ENCODE measurements around the gene NAALADL2. TPM values are rescaled to one million over a fixed set of nuclear protein-coding genes. Genes with fewer than 3 reads are reported as not detected.

Gene NAALADL2
- polyA plus RNA-seq, 1 donor from 2014 or later, result 1.6 TPM

DNA sequence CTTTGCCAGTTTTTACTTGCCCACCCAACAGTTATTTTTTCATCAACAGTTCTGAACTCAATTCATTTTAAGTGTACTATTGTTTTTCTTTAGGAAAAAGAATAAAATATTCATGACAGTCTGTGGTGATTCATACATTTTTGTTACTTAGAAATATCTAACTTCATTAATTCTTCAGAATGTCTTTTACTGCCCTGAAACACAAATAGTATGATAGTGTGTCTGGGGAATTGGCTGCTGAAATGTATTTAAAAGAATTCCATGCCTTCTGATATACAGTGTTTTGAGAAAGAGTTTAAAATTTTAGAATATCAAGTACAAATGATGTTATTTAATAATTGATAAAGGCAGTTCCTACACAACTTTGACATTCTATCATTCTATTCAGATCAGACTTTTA lies 854.1 kb downstream of the NAALADL2 start:
- Histone ChIP-seq H3K4me3 (ENCODE audit: low read length) (no peak overlapping the region), H3K27me3 (ENCODE audit: insufficient read depth, low read depth, low read length) (no peaks in the 10 kb centered on the region), H2AFZ (ENCODE audit: low read depth, low read length) (no peak overlapping the region), H3K36me3 (ENCODE audit: insufficient read depth, low read length) (no peaks in the 10 kb centered on the region), H3K9me2 (ENCODE audit: insufficient read depth, low read length) (no peaks in the 10 kb centered on the region), H3F3A (ENCODE audit: insufficient read depth, low read length, poor library complexity, severe bottlenecking) (no peaks in the 10 kb centered on the region), H3K79me2 (replicated peaks; ENCODE audit: insufficient read depth, low read length) (no peaks in the 10 kb centered on the region), H3K27ac (ENCODE audit: low read length) (no peak overlapping the region), H3K4me2 (ENCODE audit: low read length) (no peak overlapping the region), H4K20me1 (ENCODE audit: insufficient read depth) (no peaks in the 10 kb centered on the region), H3K9ac (ENCODE audit: low read length) (no peak overlapping the region), H3K9me3 (ENCODE audit: low read length) (no peaks in the 10 kb centered on the region)
- TF ChIP-seq TAF1 (IDR thresholded peaks at IDR 0.05; ENCODE audit: low read depth), result no peak
- TF ChIP-seq, protein P1, sequence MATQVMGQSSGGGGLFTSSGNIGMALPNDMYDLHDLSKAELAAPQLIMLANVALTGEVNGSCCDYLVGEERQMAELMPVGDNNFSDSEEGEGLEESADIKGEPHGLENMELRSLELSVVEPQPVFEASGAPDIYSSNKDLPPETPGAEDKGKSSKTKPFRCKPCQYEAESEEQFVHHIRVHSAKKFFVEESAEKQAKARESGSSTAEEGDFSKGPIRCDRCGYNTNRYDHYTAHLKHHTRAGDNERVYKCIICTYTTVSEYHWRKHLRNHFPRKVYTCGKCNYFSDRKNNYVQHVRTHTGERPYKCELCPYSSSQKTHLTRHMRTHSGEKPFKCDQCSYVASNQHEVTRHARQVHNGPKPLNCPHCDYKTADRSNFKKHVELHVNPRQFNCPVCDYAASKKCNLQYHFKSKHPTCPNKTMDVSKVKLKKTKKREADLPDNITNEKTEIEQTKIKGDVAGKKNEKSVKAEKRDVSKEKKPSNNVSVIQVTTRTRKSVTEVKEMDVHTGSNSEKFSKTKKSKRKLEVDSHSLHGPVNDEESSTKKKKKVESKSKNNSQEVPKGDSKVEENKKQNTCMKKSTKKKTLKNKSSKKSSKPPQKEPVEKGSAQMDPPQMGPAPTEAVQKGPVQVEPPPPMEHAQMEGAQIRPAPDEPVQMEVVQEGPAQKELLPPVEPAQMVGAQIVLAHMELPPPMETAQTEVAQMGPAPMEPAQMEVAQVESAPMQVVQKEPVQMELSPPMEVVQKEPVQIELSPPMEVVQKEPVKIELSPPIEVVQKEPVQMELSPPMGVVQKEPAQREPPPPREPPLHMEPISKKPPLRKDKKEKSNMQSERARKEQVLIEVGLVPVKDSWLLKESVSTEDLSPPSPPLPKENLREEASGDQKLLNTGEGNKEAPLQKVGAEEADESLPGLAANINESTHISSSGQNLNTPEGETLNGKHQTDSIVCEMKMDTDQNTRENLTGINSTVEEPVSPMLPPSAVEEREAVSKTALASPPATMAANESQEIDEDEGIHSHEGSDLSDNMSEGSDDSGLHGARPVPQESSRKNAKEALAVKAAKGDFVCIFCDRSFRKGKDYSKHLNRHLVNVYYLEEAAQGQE (IDR thresholded peaks at IDR 0.05; ENCODE audit: borderline replicate concordance), result no peak
- TF ChIP-seq POLR2AphosphoS5 (IDR thresholded peaks at IDR 0.05), result no peak
- TF ChIP-seq, protein P2, sequence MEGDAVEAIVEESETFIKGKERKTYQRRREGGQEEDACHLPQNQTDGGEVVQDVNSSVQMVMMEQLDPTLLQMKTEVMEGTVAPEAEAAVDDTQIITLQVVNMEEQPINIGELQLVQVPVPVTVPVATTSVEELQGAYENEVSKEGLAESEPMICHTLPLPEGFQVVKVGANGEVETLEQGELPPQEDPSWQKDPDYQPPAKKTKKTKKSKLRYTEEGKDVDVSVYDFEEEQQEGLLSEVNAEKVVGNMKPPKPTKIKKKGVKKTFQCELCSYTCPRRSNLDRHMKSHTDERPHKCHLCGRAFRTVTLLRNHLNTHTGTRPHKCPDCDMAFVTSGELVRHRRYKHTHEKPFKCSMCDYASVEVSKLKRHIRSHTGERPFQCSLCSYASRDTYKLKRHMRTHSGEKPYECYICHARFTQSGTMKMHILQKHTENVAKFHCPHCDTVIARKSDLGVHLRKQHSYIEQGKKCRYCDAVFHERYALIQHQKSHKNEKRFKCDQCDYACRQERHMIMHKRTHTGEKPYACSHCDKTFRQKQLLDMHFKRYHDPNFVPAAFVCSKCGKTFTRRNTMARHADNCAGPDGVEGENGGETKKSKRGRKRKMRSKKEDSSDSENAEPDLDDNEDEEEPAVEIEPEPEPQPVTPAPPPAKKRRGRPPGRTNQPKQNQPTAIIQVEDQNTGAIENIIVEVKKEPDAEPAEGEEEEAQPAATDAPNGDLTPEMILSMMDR (IDR thresholded peaks at IDR 0.05; ENCODE audit: poor library complexity, severe bottlenecking), result no peak
- TF ChIP-seq EP300 (conservative IDR thresholded peaks at IDR 0.05; ENCODE audit: poor library complexity, severe bottlenecking), result no peak
- no peak for TF ChIP-seq MXI1 (conservative IDR thresholded peaks at IDR 0.05; ENCODE audit: poor library complexity, severe bottlenecking)
- TF ChIP-seq RAD21 (conservative IDR thresholded peaks at IDR 0.05), result no peak
- no peak for TF ChIP-seq SMC3 (conservative IDR thresholded peaks at IDR 0.05; ENCODE audit: poor library complexity)
- TF ChIP-seq EZH2 (IDR thresholded peaks at IDR 0.05; ENCODE audit: borderline replicate concordance, insufficient read depth, low read length, poor library complexity, severe bottlenecking), result no peak

DNA sequence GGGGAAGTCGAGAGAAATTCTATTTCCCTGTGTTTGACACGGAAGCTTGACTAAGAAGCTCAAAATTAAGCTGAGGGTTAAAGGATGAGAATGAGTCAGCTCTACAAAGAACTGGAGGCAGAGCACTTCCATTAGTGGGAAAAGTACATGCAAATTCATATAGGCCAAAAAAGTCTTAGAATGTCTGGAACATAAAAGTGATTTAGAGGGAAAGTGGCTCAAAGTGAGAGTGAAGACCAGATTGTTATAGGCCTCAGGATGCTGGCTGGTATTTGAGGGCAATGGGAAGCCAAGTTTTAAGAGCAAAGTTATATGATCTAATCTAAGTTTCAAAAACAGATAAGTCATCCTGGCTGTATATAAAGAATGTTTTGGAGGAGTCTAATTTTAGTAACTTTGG lies 857.3 kb downstream of the NAALADL2 start:
- H2AFZ ChIP-seq (ENCODE audit: low read depth, low read length), result no peak overlapping the region
- no peaks in the 10 kb centered on the region for H4K20me1 ChIP-seq (ENCODE audit: insufficient read depth)
- no peak overlapping the region for H3K27ac ChIP-seq (ENCODE audit: low read length)
- no peaks in the 10 kb centered on the region for H3K9me2 ChIP-seq (ENCODE audit: insufficient read depth, low read length)
- no peaks in the 10 kb centered on the region for H3K9me3 ChIP-seq (ENCODE audit: low read length)
- TF ChIP-seq, protein P2 (IDR thresholded peaks at IDR 0.05; ENCODE audit: poor library complexity, severe bottlenecking), result no peak
- TF ChIP-seq EP300 (conservative IDR thresholded peaks at IDR 0.05; ENCODE audit: poor library complexity, severe bottlenecking) (no peak), MXI1 (conservative IDR thresholded peaks at IDR 0.05; ENCODE audit: poor library complexity, severe bottlenecking) (no peak), POLR2AphosphoS5 (IDR thresholded peaks at IDR 0.05) (no peak), EZH2 (IDR thresholded peaks at IDR 0.05; ENCODE audit: borderline replicate concordance, insufficient read depth, low read length, poor library complexity, severe bottlenecking) (no peak), SMC3 (conservative IDR thresholded peaks at IDR 0.05; ENCODE audit: poor library complexity) (no peak), RAD21 (conservative IDR thresholded peaks at IDR 0.05) (no peak), TAF1 (IDR thresholded peaks at IDR 0.05; ENCODE audit: low read depth) (no peak)
- TF ChIP-seq, protein P1 (IDR thresholded peaks at IDR 0.05; ENCODE audit: borderline replicate concordance), result no peak
- no peak overlapping the region for H3K9ac ChIP-seq (ENCODE audit: low read length)
- no peaks in the 10 kb centered on the region for H3F3A ChIP-seq (ENCODE audit: insufficient read depth, low read length, poor library complexity, severe bottlenecking)
- no peaks in the 10 kb centered on the region for H3K27me3 ChIP-seq (ENCODE audit: insufficient read depth, low read depth, low read length)
- H3K4me3 ChIP-seq (ENCODE audit: low read length), result no peak overlapping the region
- no peaks in the 10 kb centered on the region for H3K79me2 ChIP-seq (replicated peaks; ENCODE audit: insufficient read depth, low read length)
- no peak overlapping the region for H3K4me2 ChIP-seq (ENCODE audit: low read length)
- H3K36me3 ChIP-seq (ENCODE audit: insufficient read depth, low read length), result no peaks in the 10 kb centered on the region
